GM21786 (cell line): ENCODE measurements around the gene SLC9A9.

Experiments used
- ATAC-seq: cut with Tn5 transposase; IDR thresholded peaks from one replicate; pipeline ENCODE4 v1.9.1; 2021; ENCODE audit not compliant: unreplicated experiment

The SLC9A9 gene

GRCh38 chr3:143604402-143605185 lies 243.7 kb downstream of the SLC9A9 start:
- ATAC-seq = peak; percentile 93

- ATAC-seq = no peak
Observed at GRCh38 chr3:143603774-143604173, 244.5 kb downstream of the SLC9A9 start.

GRCh38 chr3:143601723-143602484 lies 246.4 kb downstream of the SLC9A9 start:
- ATAC-seq = no peak

GRCh38 chr3:143600756-143601718 lies 247.2 kb downstream of the SLC9A9 start:
- ATAC-seq = no peak

- no peak for ATAC-seq
Observed at GRCh38 chr3:143597774-143598652, 250.3 kb downstream of the SLC9A9 start.

GRCh38 chr3:143596957-143597642 lies 251.2 kb downstream of the SLC9A9 start:
- no peak for ATAC-seq

- ATAC-seq = peak; percentile 99
Observed at GRCh38 chr3:143595456-143596077, 252.7 kb downstream of the SLC9A9 start.

- ATAC-seq = no peak
Observed at GRCh38 chr3:143594206-143594605, 254.1 kb downstream of the SLC9A9 start.

- ATAC-seq = no peak
Observed at GRCh38 chr3:143590660-143591059, 257.6 kb downstream of the SLC9A9 start.

GRCh38 chr3:143586576-143586975 lies 261.7 kb downstream of the SLC9A9 start:
- ATAC-seq = no peak

GRCh38 chr3:143585720-143586456 lies 262.4 kb downstream of the SLC9A9 start:
- no peak for ATAC-seq

GRCh38 chr3:143584474-143584873 lies 263.8 kb downstream of the SLC9A9 start:
- no peak for ATAC-seq

- no peak for ATAC-seq
Observed at GRCh38 chr3:143581972-143582722, 266.1 kb downstream of the SLC9A9 start.

- ATAC-seq = no peak
Observed at GRCh38 chr3:143578810-143579435, 269.3 kb downstream of the SLC9A9 start.

GRCh38 chr3:143576568-143577270 lies 271.5 kb downstream of the SLC9A9 start:
- no peak for ATAC-seq

GRCh38 chr3:143574933-143575332 lies 273.3 kb downstream of the SLC9A9 start:
- ATAC-seq = no peak
